Activated CD4-positive, CD25-positive, alpha-beta regulatory T cell treated with anti-CD3 and anti-CD28 coated beads, Interleukin-2, amount 50 U/mL, for 24 hours (primary cell): ENCODE results near the gene SIGLEC1.

Experiments
- ATAC-seq, 2 donors: fragments of 150-1000 bp; cut with Tn5 transposase; one replicate each; pipeline ENCODE4 v1.10.0; 2021; ENCODE audit warnings: mild to moderate bottlenecking in 1 of 2, moderate library complexity in 1 of 2

The SIGLEC1 gene

GRCh38 chr20:3744037-3744436 lies 31.6 kb upstream of the SIGLEC1 start:
- no peak for ATAC-seq

DNA sequence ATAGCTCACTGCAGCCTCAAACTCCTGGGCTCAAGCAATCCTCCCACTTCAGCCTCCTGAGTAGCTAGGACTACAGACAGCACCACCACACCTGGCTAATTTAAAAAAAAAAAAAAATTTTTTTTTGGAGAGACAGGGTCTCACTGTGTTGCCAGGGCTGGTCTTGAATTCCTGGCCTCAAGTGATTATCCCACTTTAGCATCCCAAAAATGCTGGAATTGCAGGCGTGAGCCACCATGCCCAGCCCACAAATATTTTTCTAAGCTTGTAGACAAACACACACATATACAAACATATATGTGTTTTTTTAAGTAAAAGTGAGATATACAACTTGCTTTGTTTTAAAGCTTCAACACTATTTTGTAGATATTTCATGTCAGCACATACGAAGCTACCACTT lies 30.9 kb upstream of the SIGLEC1 start:
- ATAC-seq, result no peak

- no peak for ATAC-seq
Observed at GRCh38 chr20:3741836-3742458, 29.5 kb upstream of the SIGLEC1 start.

DNA sequence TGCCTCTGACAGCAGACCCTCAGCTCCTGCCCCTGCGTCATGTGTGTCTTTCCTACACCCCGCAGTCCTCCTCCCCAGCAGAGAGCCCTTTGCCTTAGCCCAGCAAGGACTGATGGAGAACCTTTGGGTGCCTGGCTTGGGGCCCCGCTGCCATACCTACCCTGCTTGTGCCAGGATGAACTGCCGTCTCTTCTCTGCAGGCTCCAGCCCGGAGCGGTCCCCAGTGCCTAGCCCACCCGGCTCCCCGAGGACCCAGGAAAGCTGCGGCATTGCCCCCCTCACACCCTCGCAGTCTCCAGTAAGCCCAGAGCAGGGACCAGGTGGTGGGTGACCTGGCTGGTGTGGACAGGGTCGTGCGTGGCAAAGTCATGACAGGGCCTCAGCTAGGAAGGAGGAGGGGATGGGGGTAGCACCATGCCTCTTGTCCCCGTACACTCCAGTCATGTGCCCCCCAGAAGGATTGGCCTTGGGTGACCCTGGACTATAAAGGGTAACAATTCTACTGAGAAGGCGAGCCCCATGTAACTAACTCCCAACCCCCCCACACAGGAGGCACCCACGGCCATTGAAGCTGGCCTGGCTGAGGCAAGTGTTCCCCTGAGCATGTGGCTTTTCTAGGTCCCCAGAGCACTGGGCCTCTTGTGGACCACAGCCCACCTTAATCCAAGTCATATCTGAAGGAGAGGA lies 28.4 kb upstream of the SIGLEC1 start:
- no peak for ATAC-seq

- ATAC-seq, result no peak
Observed at GRCh38 chr20:3739926-3740451, 27.6 kb upstream of the SIGLEC1 start.

DNA sequence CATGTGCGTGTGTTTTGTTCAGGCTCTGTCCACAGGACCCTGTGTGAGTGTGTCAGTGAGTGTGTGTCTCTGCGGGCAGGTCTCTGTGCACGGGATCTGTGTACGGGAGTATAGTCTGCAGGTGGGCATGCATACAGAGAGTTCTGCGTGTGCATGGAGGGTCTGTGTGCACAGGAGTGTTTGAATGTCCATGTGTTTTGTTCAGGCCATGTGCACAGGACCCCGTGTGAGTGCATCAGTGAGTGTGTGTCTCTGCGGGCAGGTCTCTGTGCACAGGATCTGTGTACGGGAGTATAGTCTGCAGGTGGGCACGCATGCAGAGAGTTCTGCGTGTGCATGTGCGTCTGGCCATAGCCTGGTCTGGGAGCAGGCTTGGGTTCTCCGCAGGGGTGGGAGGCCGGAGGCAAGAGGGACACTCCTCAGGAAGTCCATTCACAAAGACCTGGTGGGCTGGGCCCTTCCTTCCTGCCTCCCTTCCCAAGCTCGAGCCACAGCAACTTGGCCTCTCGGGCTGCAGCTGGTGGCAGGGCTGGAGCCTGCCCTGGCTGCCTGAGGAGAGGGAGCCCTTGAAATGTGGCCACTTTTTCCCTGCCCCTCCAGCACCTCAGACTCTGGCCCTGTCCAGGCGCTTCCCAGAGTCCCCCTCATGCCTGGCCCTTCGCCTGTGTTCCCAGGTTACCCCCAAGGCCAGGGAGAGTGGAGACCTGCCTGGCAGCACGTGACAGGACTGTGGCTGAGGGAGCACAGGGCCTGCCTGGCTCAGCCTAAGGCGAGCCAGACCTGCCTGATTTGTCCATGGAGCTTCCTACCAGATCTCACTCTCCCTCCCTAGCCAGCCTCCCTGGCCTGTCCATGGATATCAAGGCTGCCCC lies 26.9 kb upstream of the SIGLEC1 start:
- ATAC-seq, result no peak

GRCh38 chr20:3738111-3739053 lies 26.0 kb upstream of the SIGLEC1 start:
- no peak for ATAC-seq

GRCh38 chr20:3735768-3736167 lies 23.4 kb upstream of the SIGLEC1 start:
- no peak for ATAC-seq

DNA sequence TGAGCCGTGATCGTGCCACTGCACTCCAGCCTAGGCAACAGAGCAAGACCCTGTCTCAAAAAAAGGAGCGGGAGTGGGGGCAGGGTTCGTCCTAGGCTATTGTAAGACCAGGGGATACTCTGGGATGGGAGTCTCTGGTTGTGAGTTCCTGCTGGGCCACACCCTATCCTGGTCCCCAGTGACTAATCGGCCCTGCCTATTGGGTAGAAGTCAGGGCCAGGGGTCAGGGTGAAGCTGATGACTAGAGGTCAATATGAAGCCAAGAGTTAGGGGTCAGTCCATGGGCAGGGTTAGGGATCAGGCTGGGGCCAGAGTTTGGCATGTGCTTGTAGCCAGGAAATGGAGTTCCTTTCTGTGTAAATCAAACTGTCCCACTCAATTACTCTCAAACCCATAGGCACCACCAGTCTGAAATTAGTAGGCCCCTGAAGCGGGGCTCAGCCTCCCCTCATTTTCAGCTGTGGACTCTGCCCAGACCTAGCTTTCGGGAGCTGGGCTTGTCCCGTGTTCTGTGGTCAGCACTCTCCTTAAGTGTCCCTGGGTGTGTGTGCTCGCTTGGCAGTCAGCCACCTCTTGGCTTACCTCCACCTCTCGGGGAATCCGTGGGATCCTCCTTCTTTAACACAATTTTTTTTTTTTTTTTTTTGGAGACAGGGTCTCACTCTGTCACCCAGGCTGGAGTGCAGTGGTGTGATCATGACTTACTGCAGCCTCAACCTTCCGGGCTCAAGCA lies 21.9 kb upstream of the SIGLEC1 start:
- no peak for ATAC-seq

- no peak for ATAC-seq
Observed at GRCh38 chr20:3733119-3733995, 21.0 kb upstream of the SIGLEC1 start.

DNA sequence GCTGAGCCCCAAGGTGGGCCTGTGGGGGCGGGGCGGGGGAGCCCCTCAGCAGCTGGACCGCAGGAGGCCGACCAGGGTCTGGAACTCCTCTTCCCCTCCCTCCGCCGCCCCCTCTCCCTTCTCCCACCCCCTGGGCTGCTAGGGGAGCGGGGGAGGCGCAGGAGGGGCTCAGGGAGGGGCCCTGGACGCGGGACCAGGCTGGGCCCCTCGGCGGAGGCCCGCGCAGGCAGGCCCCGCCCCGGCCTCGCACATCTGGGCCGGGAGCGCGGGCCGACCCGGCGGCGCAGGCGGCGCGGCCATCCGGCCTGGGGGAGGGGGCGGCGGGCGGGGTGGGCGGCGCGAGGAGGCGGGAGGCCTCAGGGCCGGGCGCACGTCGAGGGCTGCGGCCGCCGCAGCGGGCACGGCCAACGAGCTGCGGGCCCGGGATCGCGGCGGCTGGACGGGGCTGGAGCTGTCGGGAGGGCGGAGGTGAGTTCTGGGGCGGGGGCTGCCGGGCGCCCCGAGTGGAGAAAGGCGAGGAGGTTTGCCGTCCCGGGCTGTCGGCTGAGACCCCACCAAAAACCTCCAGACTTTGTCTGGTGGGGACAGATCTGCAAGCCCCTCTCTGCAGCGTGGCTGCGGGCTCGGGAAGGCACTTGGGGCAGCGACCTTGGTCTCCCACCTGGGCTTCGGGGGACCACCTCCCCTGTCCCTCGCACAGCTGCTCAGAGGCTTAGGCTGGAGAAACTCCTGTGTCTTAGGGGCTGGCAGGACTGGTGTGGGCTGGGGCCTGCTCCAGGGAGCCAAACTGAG lies 20.1 kb upstream of the SIGLEC1 start, which contains the start of gene HSPA12B:
Gene HSPA12B (plus strand): TSS at position 359 of the 792 bp plus-strand sequence. CDS start 5,990 bp downstream, outside the sequence.
- no peak for ATAC-seq

DNA sequence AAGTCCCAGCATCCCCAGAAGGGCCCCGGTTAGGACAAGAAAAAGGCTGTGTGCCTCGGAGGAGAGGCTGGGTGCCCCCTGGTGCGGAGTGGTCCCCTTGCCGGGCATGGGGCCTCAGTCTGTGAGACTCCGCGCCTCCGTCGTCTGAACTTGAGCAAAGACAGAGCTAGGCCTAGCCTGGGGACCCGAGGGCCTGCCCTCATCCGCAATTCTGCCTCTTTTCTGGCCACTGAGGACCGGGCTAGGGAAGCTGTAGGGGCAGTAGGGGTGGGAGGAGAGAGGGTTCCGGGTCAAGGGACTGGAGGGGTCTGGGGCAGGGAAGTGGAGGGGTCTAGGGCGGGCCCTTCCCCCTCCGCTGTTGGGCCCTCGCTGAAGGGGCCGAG lies 19.5 kb upstream of the SIGLEC1 start:
- no peak for ATAC-seq

- ATAC-seq, result no peak
Observed at GRCh38 chr20:3730803-3731672, 18.6 kb upstream of the SIGLEC1 start.

DNA sequence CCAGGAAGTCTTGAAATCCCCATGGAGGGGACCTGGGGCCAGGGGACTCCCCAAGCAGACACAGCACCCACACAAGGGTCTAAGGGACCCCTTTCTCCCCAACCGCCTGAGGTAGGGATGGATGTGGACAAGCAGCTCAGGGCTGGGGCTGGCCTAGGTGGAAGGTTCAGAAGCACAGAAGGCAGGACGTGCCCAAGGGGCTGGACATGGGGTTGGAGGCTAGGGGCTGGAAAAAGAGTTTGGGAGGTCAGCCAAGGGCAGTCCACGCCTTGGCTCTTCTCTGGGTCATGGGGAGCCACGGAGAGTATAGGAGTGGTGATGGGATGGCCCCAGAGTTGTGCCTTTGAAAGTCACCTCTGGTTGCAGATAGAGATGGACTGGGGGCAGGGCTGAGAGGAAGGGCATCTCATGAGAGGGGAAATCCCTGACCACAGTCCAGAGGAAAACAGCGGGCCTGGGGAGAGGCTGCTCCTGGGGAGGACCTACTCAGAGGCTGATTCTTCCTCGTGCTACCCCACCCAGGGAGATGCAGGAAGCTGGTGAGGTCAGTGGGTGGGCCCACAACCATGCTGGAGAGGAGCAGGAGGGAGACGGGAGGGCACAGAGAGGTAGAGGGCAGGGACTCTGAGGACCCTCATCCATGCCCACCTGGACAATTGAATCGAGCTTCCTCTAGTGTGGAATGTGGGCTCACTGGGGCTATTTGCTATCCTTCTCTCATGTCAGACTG lies 17.6 kb upstream of the SIGLEC1 start:
- no peak for ATAC-seq

DNA sequence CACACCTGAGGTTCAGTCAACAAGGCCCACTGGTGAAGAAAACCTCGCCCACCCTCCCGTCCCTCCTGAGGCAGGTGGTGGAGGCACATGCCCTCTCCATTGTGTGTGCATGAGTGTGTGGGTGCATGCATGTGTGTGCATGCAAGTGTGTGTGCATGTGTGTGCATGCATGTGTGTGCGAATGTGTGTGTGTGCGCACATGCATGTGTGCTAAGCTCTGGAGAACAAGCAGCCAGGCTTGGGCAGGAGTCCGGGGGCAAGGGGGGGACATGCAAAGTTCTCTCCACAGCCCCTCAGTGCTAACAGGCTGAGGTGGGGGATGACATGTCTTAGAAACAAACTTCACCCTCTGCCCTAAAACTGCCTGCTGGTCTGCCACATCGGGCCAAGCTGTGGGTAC lies 17.0 kb upstream of the SIGLEC1 start:
- no peak for ATAC-seq

DNA sequence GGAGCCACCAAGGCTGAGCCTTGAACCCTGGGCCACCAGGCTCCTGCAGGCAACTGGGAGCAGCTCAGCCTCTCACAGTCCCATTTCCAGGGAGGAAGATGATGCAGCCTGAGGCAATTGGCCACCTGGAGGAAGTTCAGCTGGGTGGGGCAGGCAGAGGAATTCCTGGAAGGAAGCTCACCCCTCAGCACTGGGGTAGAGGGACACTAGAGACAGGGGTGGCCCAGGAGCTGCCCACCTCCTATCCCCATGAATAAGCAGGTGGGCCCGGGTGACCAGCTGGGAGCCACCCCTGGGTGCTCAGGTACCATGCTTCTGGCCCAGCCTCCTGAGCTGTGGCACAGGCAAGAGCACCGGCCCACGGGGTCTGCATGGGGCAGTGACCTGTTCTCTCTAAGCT lies 16.5 kb upstream of the SIGLEC1 start:
- ATAC-seq, result no peak

GRCh38 chr20:3728354-3728753 lies 16.0 kb upstream of the SIGLEC1 start:
- no peak for ATAC-seq
